RKO (cell line): Measurements from ENCODE around the gene FURIN.
"Not testable (repeated sequence)": the region's sequence is repeated elsewhere in the genome, so short reads cannot be mapped to it uniquely, and the experiment has no call there.

Experiments used
- DNase-seq: peaks from one replicate; pipeline ENCODE4 v3.0.0-alpha.2; 2016; ENCODE audit warnings: low spot score

The FURIN gene

GRCh38 chr15:90870354-90871138, 2.2 kb downstream of the FURIN start:
- DNase-seq: peak; percentile 55

GRCh38 chr15:90871139-90871715, 2.8 kb downstream of the FURIN start:
- DNase-seq: peak; percentile 39

DNA sequence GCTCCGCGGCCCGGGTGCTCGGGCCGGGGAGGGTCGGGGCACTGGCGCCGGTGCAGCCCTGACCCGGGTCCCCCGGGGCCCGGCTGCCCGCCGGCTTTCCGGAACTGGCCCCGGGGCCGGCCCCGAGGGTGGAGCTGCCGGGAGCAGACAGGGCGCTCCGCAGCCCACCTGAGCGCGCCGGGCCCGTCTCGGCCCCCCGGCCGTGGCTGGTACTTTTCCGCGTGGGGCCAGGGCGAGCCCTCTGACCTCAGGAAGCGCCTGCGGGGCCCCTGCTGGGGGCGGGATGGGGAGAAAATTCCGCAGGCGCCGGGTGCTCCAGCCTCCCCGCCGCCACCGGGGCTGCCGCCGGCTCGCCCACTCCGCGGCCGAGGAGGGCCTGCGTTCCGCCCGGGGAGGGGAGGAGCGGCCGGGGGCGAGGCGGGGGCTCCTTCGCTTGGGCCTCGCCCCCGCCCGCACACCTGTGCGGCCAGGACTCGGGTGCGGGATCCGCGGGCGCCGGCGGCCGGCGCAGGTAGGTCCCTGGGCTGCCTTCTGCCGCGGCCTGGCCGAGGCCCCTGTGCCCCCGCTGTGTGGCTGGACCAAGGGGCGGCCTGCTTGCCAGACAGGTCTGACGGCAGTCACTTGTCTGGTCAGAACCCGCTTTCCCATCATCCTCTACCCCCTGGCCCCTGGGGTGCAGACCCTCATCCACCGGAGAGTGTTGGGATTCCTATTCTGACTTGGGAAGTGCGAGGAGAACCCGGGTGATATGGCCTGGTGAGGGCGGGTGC, 3.5 kb downstream of the FURIN start:
- DNase-seq: peak; percentile 50

GRCh38 chr15:90872486-90873184, 4.2 kb downstream of the FURIN start:
- DNase-seq: peak; percentile 87

GRCh38 chr15:90873488-90873997, 5.2 kb downstream of the FURIN start:
- no peak for DNase-seq

DNA sequence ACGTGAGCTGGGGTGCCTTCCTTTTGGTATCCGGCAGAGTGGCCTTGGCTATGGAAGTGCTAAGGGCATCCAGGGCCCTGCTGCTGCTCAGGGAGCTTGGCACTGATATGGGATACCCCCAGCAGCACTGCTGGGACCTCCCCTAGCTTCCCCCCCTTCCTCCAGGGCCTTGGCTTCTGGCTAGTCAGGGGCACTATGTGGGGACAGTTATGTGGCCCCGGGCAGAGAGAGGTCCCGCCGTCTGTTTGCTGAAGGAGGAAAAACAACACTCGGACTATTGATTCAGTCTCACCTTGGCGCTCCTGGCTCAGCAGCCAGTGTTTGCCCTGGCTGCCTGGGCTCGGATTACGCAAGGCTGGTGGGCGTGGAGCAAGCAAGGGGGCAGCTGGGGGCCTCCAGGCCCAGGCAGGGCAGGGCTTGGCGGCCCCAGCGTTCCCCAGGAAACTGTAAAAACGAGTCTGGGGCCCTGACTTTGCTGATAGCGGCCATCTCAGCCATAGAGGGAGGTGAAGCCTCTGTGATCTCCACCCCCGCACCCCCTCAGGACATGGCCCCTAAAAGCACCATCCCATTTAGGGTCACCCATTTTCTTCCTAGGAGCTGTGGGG, 5.7 kb downstream of the FURIN start:
- DNase-seq: no peak

DNA sequence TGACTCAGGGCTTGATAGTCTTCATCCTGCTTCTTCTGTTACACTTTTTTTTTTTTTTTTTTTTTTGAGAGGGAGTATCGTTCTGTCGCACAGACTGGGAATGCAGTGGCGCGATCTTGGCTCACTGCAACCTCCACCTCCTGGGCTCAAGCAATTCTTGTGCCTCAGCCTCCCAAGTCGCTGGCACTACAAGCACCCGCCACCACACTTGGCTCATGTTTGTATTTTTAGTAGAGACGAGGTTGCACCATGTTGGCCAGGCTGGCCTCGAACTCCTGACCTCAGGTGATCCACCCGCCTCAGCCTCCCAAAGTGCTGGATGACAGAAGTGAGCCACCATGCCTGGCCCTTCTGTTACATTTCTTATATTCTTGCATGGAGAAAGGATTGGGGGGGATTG, 6.6 kb downstream of the FURIN start:
- DNase-seq: not testable (repeated sequence)

- DNase-seq: no peak
These were observed 7.2 kb downstream of the FURIN start for GRCh38 chr15:90875549-90875981.

- no peak for DNase-seq
These were observed 7.7 kb downstream of the FURIN start for GRCh38 chr15:90876046-90876445.

DNA sequence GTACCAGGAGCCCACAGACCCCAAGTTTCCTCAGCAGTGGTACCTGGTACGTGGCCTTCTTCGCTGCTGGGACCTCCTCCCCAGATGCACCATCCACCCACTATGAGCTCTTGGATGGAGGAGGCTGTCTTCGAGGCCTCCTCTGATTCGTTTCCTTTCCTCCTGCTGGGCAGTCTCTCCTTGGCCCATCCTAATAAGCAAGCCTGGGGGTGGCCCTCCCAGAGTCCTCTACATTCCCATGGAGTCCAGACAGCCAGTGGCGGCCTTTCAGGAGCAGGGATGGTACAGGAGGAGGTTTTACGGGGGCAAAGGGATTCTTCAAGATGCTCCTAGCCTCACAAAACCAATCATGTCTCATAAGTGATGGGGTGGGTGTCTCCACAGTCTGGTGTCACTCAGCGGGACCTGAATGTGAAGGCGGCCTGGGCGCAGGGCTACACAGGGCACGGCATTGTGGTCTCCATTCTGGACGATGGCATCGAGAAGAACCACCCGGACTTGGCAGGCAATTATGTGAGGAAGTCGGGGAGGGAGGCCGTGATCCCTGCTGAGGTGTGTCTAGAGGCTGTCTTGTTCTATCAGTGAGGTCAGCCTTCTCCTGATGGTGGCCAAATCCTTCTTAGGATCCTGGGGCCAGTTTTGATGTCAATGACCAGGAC, 8.3 kb downstream of the FURIN start:
- no peak for DNase-seq

GRCh38 chr15:90877315-90877714, 8.9 kb downstream of the FURIN start:
- DNase-seq: no peak

- DNase-seq: no peak
These were observed 9.6 kb downstream of the FURIN start for GRCh38 chr15:90877996-90878395.

GRCh38 chr15:90878660-90879059, 10.3 kb downstream of the FURIN start:
- no peak for DNase-seq

GRCh38 chr15:90879730-90880366, 11.5 kb downstream of the FURIN start:
- no peak for DNase-seq

GRCh38 chr15:90880381-90881145, 12.2 kb downstream of the FURIN start:
- no peak for DNase-seq

GRCh38 chr15:90881181-90881977, 13.0 kb downstream of the FURIN start:
- DNase-seq: no peak

DNA sequence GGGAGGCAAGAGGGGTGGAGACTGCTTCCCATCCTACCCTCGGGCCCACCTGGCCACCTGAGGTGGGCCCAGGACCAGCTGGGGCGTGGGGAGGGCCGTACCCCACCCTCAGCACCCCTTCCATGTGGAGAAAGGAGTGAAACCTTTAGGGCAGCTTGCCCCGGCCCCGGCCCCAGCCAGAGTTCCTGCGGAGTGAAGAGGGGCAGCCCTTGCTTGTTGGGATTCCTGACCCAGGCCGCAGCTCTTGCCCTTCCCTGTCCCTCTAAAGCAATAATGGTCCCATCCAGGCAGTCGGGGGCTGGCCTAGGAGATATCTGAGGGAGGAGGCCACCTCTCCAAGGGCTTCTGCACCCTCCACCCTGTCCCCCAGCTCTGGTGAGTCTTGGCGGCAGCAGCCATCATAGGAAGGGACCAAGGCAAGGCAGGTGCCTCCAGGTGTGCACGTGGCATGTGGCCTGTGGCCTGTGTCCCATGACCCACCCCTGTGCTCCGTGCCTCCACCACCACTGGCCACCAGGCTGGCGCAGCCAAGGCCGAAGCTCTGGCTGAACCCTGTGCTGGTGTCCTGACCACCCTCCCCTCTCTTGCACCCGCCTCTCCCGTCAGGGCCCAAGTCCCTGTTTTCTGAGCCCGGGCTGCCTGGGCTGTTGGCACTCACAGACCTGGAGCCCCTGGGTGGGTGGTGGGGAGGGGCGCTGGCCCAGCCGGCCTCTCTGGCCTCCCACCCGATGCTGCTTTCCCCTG, 13.8 kb downstream of the FURIN start:
- no peak for DNase-seq

DNA sequence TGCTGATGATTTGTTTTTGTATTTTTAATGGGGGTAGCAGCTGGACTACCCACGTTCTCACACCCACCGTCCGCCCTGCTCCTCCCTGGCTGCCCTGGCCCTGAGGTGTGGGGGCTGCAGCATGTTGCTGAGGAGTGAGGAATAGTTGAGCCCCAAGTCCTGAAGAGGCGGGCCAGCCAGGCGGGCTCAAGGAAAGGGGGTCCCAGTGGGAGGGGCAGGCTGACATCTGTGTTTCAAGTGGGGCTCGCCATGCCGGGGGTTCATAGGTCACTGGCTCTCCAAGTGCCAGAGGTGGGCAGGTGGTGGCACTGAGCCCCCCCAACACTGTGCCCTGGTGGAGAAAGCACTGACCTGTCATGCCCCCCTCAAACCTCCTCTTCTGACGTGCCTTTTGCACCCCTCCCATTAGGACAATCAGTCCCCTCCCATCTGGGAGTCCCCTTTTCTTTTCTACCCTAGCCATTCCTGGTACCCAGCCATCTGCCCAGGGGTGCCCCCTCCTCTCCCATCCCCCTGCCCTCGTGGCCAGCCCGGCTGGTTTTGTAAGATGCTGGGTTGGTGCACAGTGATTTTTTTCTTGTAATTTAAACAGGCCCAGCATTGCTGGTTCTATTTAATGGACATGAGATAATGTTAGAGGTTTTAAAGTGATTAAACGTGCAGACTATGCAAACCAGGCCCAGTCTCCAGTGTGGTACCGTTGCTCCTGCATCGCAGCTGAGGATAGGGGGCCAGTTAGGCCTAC, 14.6 kb downstream of the FURIN start:
- DNase-seq: no peak
